GM18502 (cell line): ENCODE measurements around the gene SUPT4H1.

Source experiments
- ATAC-seq: cut with Tn5 transposase; IDR thresholded peaks from one replicate; pipeline ENCODE4 v1.9.1; 2021; ENCODE audit warnings: mild to moderate bottlenecking; ENCODE audit not compliant: unreplicated experiment, poor library complexity

SUPT4H1 gene

DNA sequence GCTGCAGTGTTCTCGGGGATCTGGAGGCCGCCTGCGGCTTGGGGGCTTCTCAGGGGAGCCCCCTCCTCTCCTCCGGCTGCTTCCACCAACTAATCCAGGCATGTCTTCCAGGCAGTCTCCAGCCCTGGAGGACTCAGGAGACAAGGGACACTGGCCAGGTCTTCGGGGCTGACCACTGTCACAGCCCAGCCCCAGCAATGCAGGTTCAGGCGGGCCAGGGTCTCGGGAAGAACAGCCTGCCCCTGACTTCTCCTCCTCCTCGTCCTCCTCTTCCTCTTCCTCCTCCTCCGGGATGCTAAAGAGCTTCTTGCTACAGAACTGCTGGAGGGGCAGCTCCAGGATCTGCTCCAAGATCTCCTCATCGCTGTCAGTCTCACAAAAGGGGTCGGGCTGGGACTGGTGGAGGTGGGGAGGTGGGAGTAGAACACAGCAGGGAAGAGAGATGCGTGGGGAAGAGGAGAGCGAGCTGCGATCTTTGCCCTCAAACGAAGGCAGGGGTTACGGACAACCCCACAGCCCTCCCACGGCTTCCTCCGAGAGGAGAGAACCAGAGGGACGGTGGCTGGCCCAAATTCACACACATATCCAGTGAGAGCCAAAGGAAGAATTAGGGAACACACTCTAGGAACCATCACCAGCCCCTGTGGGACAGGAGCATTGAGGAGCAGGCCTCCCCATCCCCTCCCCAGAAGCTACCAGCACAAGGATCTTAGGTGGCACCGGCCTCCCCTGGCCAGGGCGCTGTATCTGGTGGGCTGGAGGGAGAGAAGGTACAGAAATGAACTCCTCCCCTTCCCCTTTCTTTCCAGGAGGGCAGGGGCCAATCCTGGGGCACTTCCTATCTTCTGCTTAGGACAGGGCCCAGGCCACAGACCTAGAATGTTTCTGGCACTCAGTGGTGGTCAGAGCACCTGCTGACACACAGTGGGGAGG lies 42.8 kb downstream of the SUPT4H1 start:
- no peak for ATAC-seq

GRCh38 chr17:58308173-58308984 lies 43.6 kb downstream of the SUPT4H1 start:
- no peak for ATAC-seq

DNA sequence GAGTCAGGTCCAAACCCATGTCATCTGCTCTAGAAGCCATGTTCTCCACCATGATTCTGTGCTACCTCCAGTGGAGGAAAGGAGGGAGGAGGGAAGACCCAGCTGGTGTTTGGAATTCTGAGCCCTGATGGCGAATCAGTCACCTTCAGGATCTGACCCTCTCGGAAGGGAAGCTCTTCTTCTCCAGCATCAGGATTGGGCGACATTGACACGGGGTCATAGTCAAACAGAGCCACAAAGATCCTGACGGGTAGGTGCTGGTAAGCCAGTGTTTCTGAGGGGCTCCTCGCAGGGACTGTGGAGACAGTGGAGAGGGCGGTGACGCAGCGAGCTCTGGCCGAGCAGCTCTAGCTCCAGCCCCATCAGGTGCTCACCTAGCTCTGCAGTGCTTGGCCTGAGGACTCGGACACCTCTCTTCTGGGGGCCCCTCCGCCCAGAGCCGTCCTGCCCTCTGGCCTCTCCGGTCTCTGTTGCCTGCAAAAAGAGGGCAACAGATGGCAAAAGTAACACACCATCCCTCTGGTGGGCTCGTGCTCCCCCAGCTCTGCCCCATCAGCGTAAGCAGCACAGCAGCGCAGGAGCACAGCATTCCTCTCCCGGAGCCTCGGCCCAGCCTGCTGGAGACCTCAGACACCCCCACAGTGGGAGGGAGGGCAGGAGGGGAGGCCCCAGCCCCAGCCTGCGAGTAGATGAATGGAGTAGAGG lies 44.4 kb downstream of the SUPT4H1 start:
- no peak for ATAC-seq

- ATAC-seq, result no peak
Observed at GRCh38 chr17:58306131-58306951, 45.7 kb downstream of the SUPT4H1 start.

DNA sequence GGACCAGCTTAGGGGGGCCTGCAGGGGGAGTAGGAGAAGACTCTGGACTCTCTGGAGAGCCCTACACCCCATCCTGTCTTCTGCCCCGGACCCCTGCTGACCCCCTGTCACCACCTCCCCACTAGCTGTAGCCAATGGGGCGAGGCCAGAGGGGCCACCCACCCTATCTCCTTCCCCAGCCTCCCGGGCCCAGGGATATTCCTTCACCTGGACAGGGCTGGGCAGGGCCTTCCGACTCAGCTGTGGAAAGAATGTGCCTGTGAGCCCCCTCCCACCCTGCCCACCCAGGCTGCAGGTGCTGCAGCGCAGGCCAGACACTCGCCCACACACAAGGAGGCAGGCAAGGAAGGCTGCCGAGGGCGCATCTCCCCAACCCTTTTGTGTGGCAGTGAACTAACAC lies 46.4 kb downstream of the SUPT4H1 start:
- ATAC-seq, result no peak

DNA sequence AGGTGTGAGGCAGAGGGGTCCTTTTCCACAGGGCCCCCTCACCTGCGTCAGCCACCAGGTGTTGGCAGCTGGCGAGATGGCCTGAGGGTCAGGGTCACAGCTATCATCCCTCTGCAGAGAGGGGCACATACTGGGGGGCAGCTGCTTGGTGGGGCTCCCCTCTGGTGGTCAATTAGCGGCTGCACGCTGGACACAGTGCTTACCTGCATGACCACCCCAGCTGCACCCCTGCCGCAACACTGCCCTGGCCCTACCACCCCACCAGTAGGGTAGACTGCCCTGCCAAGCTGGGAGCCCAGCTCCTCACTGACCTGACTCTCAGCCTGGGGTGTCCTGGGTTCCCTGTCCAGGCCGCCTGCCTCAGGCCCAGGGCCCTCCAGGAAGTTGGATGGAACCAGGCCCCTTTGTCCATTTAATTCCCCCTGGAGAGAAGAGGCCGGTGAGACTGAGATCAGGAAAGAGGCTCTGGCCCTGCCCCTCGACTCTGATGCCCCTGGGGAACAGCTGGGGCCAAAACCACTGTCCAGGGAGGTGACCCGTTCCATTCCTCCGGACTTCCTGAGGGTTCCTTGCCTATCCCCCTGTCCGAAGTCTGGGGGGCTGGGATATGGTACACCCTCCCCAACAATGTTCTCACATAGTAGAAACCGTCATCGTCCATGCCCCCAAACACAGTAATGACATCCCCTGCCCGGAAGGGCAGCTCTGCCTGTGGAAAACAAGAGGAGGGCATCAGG lies 47.1 kb downstream of the SUPT4H1 start:
- no peak for ATAC-seq

- no peak for ATAC-seq
Observed at GRCh38 chr17:58303971-58304749, 47.8 kb downstream of the SUPT4H1 start.

- ATAC-seq, result no peak
Observed at GRCh38 chr17:58302919-58303585, 48.9 kb downstream of the SUPT4H1 start.

GRCh38 chr17:58302171-58302918 lies 49.7 kb downstream of the SUPT4H1 start:
- ATAC-seq, result no peak

GRCh38 chr17:58301504-58302150 lies 50.4 kb downstream of the SUPT4H1 start:
- ATAC-seq, result no peak

DNA sequence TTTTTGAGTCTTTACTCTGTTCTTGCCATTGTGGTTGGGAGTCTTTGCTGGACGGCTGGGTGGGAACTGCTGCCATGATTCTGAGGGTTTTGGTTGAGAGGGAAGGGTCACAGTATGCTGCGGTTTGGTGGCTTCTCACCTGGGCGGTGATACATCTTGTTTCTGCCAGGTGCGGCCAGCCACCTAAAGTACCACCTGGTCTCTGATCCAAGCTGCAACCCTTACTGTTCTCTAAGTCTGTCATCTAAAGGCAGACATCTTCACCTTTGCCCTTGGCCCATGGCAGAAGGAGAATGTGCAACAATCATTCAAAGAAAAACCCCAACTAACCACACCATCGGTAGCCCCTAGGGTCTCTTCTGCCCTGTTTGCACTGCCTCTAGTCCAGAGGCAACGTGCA lies 51.7 kb downstream of the SUPT4H1 start:
- no peak for ATAC-seq
